GM19463 (cell line): ENCODE measurements around the gene POLR2C.

Experiments
- ATAC-seq: cut with Tn5 transposase; IDR thresholded peaks from one replicate; pipeline ENCODE4 v1.9.1; 2021; ENCODE audit warnings: mild to moderate bottlenecking, moderate library complexity; ENCODE audit not compliant: unreplicated experiment

Gene POLR2C

DNA sequence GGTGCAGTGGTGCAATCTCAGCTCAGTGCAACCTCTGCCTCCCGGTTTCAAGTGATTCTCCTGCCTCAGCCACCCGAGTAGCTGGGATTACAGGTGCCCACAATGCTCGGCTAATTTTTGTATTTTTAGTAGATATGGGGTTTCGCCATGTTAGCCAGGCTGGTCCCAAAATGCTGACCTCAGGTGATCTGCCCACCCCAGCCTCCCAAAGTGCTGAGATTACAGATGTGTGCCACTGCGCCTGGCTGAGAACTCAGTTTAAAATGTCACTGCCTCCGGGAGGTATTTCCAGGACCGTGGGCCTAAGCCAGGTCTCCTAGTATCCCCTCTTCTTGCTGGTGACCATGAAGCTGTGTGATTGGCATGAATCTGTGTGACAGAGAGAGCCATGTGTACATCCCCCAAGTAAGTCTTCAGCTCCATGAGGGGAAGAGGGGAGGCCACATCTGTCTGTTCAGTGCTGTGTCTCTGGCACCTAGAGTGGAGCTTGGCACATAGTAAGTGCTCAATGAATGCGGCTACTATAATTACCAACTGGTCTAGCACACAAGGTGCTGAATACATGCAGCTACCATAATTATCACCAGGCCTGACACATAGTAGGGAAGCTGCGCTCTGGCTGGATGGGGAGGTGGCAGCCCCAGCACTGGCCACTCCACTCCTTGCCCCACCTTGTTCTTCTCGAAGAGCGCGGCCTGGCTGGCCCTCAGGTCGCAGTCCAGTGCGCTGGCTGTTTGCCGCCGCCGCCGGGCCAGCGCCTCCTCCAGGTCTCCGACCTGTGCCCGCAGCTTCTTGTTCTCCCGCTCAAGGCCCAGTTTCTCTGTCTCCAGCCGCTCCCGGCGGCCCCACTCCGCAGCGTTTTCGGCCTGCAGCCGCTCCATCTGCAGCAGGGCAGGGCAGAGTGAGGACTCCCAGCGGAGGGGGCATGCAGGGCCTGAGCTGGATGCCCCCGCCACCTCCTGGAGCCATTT, 55.2 kb downstream of the POLR2C start:
- no peak for ATAC-seq

DNA sequence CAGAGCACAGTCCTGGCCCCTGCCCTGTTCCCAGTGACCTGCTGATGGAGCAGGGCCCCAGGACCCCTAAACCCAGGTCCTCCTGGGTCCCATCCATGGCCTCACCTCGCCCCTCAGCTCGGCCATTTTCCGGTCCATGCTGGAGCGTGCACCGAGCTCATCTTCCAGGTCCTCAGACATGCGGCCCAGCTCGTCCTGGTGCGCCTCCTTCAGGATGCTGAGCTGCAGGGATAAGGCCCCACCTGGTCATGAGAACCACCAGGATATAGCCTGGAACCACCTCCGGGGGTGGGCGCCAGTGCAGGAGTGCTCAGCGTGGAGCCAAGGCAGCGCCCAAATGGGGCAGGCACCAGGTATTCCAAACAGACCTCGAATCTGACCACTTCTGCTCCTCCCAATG, 56.0 kb downstream of the POLR2C start:
- ATAC-seq, result no peak

DNA sequence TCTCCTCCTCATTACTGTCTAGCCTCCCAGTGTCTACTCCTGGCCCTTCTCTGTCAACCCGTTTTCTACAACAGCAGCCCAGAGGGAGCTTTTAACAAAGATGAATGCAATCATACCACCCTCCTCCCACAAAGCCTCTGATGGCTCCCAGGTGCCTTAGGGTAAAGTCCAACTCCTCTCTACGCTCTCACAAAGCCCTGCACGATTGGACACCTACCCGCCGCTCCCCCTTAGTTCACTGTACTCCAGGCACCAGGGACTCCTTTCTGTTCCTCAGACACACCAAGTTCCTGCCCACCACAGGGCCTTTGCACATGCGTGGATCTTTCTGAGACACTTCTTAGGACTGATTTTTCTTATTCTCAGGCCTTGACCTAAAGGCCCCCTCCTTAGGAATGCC, 56.4 kb downstream of the POLR2C start:
- no peak for ATAC-seq

- ATAC-seq, result peak; percentile 58
Observed at GRCh38 chr16:57519796-57520360, 57.4 kb downstream of the POLR2C start.
